Stimulated activated CD4-positive, alpha-beta T cell treated with anti-CD3 and anti-CD28 coated beads, Interleukin-2, amount 100 ng/mL, for 4 hours (primary cell): Measurements from ENCODE around the gene ARSB.
"Not testable (repeated sequence)": the region's sequence is repeated elsewhere in the genome, so short reads cannot be mapped to it uniquely, and the experiment has no call there.

Experiments used
- DNase-seq: peaks from one replicate; pipeline ENCODE4 v3.0.0-alpha.2; 2020; ENCODE audit warnings: low read depth

Gene ARSB

GRCh38 chr5:78953092-78953800 lies 31.9 kb downstream of the ARSB start:
- DNase-seq, result no peak

DNA sequence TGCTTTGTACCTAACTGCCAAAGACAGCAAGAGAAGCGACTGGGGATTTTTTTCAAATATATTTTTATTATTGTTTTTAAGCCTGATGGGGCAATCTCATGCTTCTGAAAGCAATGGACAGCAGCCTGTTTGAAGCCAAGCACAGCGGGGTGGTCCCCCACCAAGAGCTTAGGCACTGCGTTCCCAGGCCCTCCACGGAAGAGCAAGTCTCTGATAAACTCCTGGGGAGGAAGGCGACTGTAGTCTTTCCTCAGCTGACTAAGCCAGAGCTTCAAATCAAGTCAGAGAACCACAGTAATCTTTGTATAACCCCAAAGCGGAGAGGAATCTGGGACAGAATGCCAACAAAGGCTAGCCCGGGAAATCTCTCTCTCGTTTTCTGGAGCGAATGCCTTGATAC lies 54.4 kb downstream of the ARSB start:
- DNase-seq, result no peak

DNA sequence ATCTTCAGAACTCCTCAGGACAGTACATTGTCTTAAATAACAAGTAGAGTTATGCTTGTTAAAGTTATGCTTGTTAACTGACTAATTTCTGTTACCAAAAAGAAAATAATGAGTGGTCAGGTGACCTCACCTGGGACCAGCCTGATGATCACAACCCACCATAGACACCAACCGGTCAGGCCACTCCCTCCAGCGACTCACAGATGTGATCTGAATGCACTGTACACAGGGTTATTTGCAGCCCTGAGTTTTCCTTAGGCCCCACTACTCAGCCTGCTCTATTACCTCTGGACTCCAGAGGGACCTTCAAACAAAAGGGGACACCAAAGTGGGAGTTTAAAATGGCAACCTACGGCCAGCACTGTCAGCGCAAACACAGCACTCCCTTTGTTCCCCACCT lies 55.3 kb downstream of the ARSB start:
- no peak for DNase-seq

DNA sequence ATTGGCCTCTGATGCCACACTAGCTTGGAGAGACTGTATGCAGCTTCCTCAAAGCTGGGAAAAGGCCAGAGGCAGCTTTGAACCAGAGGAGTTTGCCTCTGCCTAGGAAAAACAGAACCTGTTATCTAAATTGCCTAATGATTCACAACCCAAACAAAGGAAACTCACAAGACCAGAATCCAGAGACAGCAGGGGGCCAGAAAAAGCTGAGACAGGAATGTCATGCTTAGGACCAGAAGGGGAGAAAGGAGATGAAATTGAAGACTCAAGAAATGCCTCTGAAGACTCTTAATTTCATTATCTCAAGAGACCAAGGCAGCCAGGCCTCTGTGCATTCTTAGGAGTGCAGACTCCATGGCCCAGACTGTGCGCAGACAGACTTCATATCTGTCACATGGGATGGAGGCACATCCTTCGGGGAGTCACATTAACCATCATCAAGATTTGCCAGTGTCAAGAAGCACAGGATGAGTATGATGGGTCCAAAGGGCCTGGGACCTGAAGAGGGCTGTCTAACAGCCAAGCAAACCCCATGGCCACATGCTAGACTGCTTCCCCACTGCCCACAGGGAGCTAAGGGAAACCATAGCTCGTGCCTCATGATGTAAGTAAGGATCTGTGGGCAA lies 57.3 kb downstream of the ARSB start:
- DNase-seq, result no peak

DNA sequence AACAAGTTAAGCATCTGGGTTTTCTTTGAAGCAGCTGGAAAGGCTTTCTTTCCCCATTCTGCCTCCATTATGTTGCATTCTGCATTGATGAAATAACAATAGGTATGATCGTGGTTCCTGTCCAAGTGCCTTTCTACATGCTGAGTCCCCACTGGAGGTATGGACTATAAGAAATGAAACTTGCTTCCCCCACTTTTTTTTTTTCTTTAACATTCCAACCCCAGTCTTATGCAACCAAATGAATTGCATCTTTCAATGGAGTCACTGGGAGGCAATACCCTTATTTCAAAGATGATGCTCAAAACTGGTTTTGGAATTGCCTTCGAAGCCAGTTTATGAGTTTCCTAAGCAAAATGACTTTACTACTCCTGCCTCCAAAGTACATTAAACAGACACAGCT lies 58.9 kb downstream of the ARSB start:
- no peak for DNase-seq

DNA sequence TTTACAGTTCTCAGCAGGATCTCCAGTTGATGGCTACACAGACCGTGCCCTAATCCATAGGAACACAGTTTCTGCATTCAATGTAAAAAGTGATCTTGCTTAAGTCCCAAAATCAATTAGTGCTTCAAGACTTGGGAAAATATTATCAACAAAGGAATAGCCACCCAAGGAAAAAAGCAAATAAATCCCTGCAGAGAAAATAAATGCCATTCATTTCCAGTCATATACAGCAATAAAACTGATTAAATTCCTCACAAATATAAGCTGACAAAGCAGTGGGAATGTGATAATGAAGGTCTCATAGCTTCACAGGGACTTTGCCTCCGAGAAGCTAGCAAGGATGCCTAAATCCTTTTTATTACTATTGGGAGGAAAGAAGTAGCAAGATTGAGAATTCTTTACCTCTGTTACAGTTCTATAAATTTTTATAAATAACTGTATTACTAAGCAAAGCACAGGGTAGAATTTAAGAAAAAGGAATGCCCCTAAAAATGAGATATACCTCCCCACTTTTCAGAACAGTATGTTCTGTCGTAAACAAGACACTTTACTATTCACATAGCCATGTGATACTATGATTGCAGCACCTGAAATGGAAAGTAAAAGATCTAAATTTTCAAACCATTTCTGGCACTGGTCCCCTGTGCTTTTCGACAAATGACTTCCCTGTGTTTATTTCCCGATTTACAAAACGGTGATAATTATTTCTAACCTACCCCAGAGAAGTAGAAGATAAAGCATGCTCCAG lies 59.8 kb downstream of the ARSB start:
- DNase-seq, result no peak

DNA sequence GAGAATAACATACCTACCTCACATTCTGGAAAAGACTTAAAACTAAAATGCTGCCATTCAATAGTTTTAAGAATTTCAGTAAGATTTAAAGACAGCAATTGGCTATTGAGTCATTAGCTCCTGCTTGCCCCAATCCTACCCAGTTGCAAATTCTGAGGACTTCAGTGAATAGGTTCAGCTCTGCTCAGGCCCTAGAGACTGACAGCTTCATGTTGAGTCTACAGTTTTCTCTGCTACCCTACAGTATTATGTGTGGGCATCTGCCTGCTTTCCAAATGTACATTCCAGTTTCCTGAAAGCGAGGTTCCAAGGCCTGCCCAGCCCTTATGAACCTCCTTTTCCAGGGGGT lies 61.5 kb downstream of the ARSB start:
- no peak for DNase-seq

- DNase-seq, result no peak
These were observed 62.1 kb downstream of the ARSB start for GRCh38 chr5:78922879-78923621.

DNA sequence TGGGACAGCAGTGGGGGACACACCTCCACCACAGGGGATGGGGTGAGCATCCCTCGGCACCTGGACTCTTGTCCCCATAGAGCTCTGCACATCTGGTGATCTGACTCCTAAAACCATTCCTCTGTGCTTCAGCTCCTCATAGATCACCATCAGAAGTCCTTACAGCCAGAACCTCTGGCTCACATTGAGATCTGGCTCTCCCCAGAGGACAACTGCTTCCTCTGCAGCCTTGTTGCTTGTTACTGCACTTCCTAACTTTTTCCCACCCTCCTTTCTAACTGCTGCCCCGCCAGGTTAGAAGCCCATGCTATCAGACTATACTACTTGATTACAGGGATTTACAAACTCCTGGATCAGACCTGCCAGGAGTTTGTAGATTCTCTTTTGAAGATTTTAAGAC lies 64.5 kb downstream of the ARSB start:
- DNase-seq, result no peak

DNA sequence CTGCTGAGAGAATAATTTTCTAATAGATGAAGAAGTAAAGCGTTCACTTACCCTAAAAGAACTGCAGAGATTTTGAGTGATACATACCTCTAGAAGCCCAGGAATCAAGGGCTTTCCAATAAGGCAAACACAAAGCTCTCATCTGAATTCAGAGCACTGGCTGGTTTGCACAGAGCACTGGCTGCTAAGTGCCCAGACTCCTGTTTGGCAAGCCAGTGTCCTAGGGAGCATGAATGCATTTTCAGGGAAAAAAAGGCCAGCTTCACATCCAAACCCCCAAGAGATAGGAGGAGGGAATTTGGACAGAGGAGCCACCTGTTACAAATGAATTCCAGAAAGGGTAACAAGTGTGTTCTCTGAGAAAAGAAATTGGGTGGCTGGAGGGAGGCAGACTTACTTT lies 65.3 kb downstream of the ARSB start:
- no peak for DNase-seq

DNA sequence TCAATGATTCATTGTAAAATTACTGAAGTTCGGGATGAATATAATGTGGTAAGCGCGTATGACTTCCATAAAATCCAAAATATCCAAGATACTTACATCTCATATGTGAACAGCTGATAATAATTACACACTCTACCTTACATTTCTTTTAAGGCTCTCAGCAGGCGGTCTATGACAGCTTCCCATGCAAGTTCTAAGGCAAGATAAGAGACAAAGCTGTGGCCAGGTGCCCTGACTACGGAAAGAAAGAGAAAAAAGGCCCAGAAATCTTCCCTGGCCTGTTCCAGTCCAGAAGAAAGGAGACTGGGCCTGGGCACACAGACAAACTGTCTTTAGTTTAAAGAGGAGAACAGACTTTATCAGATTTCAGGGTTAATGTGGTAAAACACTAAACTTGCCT lies 69.1 kb downstream of the ARSB start:
- no peak for DNase-seq

GRCh38 chr5:78915170-78915569 lies 69.9 kb downstream of the ARSB start:
- no peak for DNase-seq

- DNase-seq, result no peak
These were observed 72.3 kb downstream of the ARSB start for GRCh38 chr5:78912811-78913210.

DNA sequence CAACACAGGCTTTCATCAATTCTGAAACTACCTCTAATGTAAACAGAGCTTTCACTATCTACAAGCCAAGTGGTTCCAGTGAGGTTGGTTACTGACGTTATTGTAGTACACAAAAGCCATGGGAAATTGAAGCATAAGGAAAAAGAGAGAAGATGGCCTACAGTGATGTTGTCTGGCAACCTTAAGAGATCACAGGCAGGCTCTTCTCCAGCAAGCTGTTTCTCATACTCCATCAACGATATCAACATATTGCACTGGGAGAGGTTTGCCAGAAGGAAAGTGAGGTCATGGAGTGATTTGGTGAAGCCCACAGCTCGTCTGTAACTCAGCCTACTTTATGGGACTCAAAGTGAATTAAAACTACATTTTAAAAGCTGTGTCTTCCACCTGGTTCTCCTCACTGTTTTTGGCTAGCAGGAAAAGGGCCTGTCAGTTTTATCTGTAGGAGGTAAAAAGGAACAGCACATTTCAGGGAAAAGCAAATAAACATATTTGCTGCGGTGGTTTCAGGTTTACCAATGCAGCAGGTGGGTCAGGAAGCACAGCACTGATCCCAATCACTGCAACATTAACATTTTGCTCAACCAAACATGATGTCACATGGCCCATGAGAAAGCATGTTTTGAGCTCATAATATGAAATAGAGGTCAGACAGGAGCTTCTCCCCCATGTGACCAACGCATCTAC lies 72.9 kb downstream of the ARSB start:
- DNase-seq, result no peak

- not testable (repeated sequence) for DNase-seq
These were observed 75.7 kb downstream of the ARSB start for GRCh38 chr5:78909224-78909983.

DNA sequence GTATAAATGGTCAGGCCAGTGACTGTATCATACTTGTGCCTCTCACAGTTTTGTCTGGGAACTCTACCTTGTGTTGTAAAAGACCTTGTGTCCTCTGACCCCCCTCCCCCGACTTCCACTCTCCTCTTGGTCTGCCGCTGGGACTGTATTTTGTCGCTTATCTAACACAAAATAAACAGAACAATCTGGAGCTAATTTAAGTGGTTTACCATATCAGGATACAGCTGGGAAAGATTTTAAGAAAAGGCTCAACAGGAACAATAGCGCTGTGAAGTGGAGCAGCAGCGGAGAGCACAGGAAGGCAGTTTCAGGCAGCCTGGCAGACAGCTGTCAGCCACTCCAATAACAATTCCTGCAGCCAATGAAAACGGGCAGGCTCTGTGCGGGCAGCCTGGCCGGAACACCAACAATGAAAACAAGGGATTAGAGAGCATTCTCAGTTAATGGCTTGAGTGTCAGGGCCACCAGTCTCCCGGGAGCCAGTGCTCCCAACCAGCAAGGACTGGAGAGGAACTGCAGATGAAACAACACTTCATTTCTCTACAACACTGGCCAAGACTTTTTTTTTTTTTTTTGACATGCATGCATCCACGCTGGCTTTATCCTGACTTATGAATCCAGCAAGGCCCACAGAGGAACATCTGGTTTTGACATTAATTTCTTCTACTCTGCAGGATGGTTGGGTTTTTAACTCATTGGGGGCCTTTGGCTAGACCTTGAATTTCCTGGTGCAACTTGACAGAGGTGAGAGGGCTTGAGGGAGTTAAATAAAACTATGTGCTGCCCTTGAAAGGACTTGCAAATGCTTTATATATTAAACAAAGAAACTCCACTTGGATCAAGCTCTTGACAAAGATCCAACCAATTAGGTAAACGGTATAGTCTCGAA lies 76.7 kb downstream of the ARSB start:
- DNase-seq, result no peak

GRCh38 chr5:78907255-78907891 lies 77.7 kb downstream of the ARSB start:
- DNase-seq, result no peak

- DNase-seq, result no peak
These were observed 79.8 kb downstream of the ARSB start for GRCh38 chr5:78905084-78905938.

GRCh38 chr5:78903861-78904260 lies 81.2 kb downstream of the ARSB start:
- DNase-seq, result no peak
